Testis (tissue), 3 donors: Measurements from ENCODE around the gene HRNR. TPM values are rescaled to one million over a fixed set of nuclear protein-coding genes. Genes with fewer than 3 reads are reported as not detected.

Experiments
- DNase-seq: peaks from one replicate; pipeline ENCODE4 v3.0.0-alpha.2; 2019
- H3K27ac ChIP-seq, 2 donors: fragments of 200-600 bp; sonication (generic); one replicate each; pipeline ENCODE4 v1.5.1; 2019
- H3K27me3 ChIP-seq: fragments of 200-600 bp; sonication (generic); one replicate; pipeline ENCODE4 v1.5.1; 2019
- H3K36me3 ChIP-seq: fragments of 200-600 bp; sonication (generic); one replicate; pipeline ENCODE4 v1.5.1; 2017; ENCODE audit warnings: low read depth; ENCODE audit errors: missing control alignments
- H3K4me1 ChIP-seq: fragments of 200-600 bp; sonication (generic); one replicate; pipeline ENCODE4 v1.5.1; 2019
- H3K4me3 ChIP-seq, 2 donors: fragments of 200-600 bp; sonication (generic); one replicate each; pipeline ENCODE4 v1.5.1; 2017 to 2019
- H3K9me3 ChIP-seq: fragments of 200-600 bp; sonication (generic); one replicate; pipeline ENCODE4 v1.5.1; 2017
- POLR2A ChIP-seq: fragments of 450-650 bp; IDR thresholded peaks from one replicate; pipeline ENCODE4 v1.6.1; 2017; ENCODE audit warnings: antibody characterized with exemption, mild to moderate bottlenecking, moderate library complexity
- whole genome bisulfite sequencing, 2 donors: methylation state at CpG; one replicate each; pipeline ENCODE4 v1.1.5; 2018; 5-methylcytosine and 5-hydroxymethylcytosine counted together
- intact Hi-C: fragments of 100-400 bp; cut with DNase I; formaldehyde crosslinking; loops from one replicate; pipeline ENCODE4 v1.15.1; 2023; ENCODE audit warnings: low total_unique reads
- polyA plus RNA-seq: library from polyadenylated mRNA; stranded (reverse); fragments of 350-450 nt; fragmentation: Illumina TruSeq; extraction: RNeasy Lipid Tissue Mini Kit (QIAGEN cat#74804); gene quantifications from one replicate; pipeline ENCODE4 v1.2.3, GENCODE V29; 2014; ENCODE audit warnings: low read depth, low replicate concordance; ENCODE audit not compliant: insufficient read depth
- total RNA-seq, 2 donors: library from RNA; depleted of rRNA; stranded (reverse); fragments of >200 nt; gene quantifications; one replicate each; pipeline ENCODE4 v1.2.3, GENCODE V29; 2016
- TF ChIP-seq, protein P1 (sequence below), 3 experiments: fragments of 450-650 bp in 2 of 3; fragments of 200-600 bp in 1 of 3; sonication (generic) in 1 of 3; IDR thresholded peaks; one replicate each; pipeline ENCODE4 v1.5.1; 2016 to 2019; ENCODE audit warnings: antibody characterized with exemption in 3 of 3, mild to moderate bottlenecking in 2 of 3, moderate library complexity in 1 of 3

HRNR gene
- total and polyA plus RNA-seq, 3 donors from 2014 or later, result 0.06 TPM; not detected in 2

DNA sequence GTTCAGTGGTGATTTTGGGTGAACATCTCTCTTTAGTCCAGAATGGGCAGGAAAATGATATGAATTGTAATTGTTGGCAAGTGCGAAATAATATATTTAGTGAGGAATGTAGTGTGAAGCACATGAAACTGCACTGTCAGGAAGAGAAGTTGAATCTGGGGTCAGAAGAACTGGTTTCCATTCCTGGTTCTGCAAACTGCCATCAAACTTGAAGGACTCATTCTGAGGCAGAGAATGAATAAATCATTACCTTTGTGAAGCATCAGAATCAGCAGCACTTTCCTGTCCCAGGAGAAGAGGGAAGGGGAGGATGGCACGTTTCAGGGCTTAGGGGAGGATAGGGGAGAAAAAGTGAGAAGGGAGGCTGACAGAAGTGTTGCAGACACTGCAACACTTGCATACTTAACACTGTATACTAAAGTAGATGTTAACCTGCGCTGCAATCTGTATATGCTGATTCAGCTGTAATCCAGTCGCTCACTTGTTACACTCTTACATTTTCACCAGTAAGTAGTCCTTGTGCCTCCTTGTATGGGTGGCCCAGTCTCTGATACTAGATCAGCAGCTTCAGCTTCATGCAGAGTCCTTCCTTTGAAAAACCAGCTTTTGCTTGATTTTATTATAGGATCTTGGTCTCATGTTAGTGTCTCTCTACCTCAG lies 54.5 kb downstream of the HRNR start:
- H3K4me1 ChIP-seq, result peaks cover 3% of the 10 kb centered on the region
- H3K27me3 ChIP-seq, result no peaks in the 10 kb centered on the region
- intact Hi-C loops, result no loop called here
- no peak for DNase-seq
- TF ChIP-seq, protein P1, sequence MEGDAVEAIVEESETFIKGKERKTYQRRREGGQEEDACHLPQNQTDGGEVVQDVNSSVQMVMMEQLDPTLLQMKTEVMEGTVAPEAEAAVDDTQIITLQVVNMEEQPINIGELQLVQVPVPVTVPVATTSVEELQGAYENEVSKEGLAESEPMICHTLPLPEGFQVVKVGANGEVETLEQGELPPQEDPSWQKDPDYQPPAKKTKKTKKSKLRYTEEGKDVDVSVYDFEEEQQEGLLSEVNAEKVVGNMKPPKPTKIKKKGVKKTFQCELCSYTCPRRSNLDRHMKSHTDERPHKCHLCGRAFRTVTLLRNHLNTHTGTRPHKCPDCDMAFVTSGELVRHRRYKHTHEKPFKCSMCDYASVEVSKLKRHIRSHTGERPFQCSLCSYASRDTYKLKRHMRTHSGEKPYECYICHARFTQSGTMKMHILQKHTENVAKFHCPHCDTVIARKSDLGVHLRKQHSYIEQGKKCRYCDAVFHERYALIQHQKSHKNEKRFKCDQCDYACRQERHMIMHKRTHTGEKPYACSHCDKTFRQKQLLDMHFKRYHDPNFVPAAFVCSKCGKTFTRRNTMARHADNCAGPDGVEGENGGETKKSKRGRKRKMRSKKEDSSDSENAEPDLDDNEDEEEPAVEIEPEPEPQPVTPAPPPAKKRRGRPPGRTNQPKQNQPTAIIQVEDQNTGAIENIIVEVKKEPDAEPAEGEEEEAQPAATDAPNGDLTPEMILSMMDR (IDR thresholded peaks at IDR 0.05), result no peak
- TF ChIP-seq POLR2A, result no peak
- no peak overlapping the region for H3K27ac ChIP-seq
- no peak overlapping the region for H3K4me3 ChIP-seq
- WGBS, 2 donors, result 69 to 71% methylated on average over 4 of the region's 4 CpGs
- H3K36me3 ChIP-seq, result no peaks in the 10 kb centered on the region
- no peaks in the 10 kb centered on the region for H3K9me3 ChIP-seq

DNA sequence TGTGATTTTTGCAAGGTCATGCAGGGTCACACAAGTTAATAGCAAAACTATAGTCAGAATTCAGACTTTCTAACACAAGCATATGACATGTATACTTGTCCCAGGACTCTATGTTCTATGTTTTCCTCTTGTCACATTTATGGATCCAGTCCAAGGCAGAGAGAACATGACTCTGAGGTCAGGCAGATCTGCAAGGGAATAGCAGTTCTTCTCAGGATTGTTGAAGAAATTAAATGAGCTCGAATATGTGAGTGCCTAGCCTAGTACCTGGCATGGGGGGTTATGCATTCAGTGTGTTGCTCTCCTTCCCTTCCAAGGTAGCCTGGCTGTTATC lies 55.5 kb downstream of the HRNR start:
- no peaks in the 10 kb centered on the region for H3K36me3 ChIP-seq
- H3K4me3 ChIP-seq, result no peak overlapping the region
- TF ChIP-seq, protein P1 (IDR thresholded peaks at IDR 0.05), result no peak
- no peak for TF ChIP-seq POLR2A
- WGBS, 2 donors, result 67 to 69% methylated on average over 1 of the region's 1 CpG
- no peaks in the 10 kb centered on the region for H3K27me3 ChIP-seq
- no peaks in the 10 kb centered on the region for H3K9me3 ChIP-seq
- DNase-seq, result no peak
- H3K27ac ChIP-seq, result no peak overlapping the region
- intact Hi-C loops, result no loop called here
- H3K4me1 ChIP-seq, result peaks cover 3% of the 10 kb centered on the region

DNA sequence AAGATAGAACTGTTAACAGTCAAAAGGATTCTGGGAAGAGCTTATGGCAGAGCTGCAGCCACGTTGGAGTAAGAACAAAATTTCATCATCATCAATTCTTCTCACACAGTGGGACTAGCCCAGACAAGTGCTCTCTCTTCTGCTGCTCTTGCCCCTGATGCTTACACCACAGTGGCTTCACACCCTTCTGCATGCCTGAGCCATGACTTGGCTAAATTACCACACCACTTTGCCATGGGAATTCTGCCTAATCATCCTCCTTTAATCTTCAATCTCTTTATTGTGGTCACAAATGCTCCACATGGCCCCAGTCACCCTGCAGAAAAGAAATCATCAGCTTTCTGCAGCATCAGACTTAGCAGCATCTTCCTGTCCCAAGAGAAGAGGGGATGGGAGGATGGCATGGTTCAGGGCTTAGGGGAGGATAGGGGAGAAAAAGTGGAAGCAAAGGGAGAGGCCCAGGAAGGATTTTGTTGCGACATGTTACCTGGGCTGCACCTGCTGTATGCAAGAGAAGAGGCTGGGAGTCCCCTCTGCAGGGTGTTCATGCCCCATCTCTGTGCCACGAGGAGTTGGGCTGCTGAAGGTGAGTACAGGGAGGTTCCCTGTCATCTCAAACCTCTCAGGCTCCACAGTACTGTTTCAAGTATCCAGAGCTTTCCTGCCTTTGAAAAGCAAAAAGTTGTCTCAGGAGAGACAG lies 56.0 kb downstream of the HRNR start:
- no peak for DNase-seq
- Histone ChIP-seq H3K27me3 (no peaks in the 10 kb centered on the region), H3K27ac (no peak overlapping the region), H3K4me1 (peaks cover 3% of the 10 kb centered on the region), H3K4me3 (no peak overlapping the region), H3K9me3 (no peaks in the 10 kb centered on the region), H3K36me3 (no peaks in the 10 kb centered on the region)
- intact Hi-C loops, result no loop called here
- WGBS, 2 donors, result 58 to 72% methylated on average over 3 of the region's 3 CpGs
- TF ChIP-seq POLR2A, result no peak
- TF ChIP-seq, protein P1 (IDR thresholded peaks at IDR 0.05), result no peak

DNA sequence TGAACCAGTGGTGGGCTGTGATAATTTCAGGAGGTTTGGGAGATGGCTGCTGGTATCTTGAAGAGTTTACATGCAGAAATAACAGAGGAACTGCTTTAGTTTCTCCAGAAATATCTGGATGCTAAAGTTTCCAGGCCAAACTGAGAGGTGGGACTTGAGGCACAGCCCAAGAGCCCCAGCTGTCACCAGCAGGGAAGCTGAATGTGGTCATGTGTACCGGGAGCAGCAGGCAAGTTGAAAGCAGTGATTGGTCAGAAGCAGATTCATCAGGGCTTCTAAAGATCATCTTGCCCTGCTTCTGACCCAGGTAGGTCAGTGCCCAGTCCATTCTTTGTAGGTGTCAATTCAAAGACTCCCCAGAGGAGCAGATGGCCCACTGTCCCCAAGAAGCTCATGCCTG lies 57.0 kb downstream of the HRNR start:
- no peak overlapping the region for H3K4me3 ChIP-seq
- H3K9me3 ChIP-seq, result no peaks in the 10 kb centered on the region
- H3K4me1 ChIP-seq, result peaks cover 3% of the 10 kb centered on the region
- no peak overlapping the region for H3K27ac ChIP-seq
- no peak for DNase-seq
- intact Hi-C loops, result no loop called here
- no peaks in the 10 kb centered on the region for H3K36me3 ChIP-seq
- WGBS, 2 donors, result 33 to 43% methylated on average over 1 of the region's 1 CpG
- H3K27me3 ChIP-seq, result no peaks in the 10 kb centered on the region
- TF ChIP-seq POLR2A, result no peak
- TF ChIP-seq, protein P1 (IDR thresholded peaks at IDR 0.05), result no peak
